NK-92 treated with Interleukin-12 subunit alpha and Interleukin-12 subunit beta, amount 100 ng/mL, for 24 hours (cell line): ENCODE data around the gene CYP4F22.
"Not testable (repeated sequence)": the region's sequence is repeated elsewhere in the genome, so short reads cannot be mapped to it uniquely, and the experiment has no call there.

Experiments used
- DNase-seq: peaks from one replicate; lab custom pipeline; 2025; lab: John Stamatoyannopoulos, UW

Gene CYP4F22

DNA sequence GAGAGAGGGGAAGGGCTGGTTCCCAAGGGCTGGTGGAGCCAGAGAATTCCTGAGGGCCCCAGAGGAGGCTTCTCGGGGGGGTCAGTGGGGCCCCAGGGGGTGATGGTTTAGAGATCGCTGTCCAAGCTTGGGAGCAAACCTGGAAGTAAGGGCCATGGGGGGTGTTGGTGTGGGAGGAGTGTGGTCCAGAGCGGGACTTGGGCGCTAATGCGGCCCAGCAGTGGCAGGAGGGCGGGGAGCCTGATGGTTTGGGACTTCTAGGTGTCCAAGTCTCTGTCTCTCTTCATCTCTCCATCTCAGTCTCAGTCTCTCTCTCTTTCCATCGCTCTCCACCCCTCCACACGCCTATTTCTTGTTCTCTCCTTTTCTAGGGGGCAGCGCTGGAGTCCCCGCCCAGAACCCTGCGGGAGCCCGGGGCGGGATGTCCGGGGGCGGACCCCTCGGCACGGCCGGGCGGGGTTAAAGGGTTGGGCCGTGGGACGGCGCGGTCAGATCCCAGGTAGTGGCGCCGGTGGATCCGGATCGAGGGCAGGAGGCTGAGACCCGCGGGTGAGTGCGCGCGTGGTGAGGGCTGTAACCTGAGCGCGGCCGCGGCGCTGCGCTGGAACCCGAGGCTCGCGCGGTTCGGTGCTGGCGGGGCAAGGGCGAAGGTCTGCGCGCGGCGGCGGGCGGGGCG is at the start of gene CYP4F22:
TSS of gene CYP4F22 (plus strand) at position 491 of the 676 bp plus-strand sequence. CDS start 16,812 bp downstream, outside the sequence.
- no peak for DNase-seq

DNA sequence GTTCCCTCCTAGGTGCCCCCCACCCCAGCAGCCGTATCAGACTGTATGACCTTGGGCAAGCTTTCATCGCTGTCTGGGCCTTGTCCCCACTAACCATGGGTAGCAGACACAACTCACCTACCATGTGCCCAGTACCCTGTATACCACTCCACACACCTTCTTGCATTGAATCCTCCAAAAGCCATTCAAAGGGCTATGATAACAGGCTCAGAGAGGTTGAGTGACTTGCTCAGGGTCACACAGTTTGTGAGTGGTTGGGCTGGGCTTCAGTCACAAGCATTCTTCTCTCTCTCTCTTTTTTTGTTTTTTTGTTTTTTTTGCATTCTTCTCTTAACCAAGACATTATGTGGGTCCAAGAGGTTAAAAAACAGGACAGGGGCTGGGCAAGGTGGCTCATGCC is 46.6 kb upstream of the CYP4F22 start:
- DNase-seq = no peak

DNA sequence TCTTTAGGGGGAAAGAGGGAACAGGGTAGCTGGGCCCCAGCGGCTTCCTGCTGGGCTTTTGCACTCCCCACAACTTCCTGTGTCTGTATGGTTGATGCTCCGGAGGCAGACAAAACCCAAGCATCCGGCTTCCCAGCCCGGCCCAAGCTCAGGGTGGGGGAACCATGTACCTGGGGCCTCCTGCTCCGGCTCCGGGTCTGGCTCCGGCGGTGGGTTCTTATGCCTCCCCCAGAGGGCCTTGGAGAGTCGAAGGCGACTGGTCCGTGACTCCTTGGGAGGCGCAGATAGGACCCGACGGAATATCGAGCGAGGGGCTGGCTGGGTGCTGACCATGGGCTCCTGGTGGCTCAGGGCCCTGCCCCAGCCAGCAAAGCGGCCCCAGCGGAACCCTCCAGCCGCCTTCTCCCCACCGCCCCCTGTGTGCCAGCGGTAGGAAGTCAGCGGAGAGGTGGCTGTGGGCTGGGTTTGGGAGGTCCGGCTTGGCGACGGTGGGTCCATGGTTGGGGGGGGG is 44.4 kb upstream of the CYP4F22 start:
- DNase-seq = peak; percentile 74

DNA sequence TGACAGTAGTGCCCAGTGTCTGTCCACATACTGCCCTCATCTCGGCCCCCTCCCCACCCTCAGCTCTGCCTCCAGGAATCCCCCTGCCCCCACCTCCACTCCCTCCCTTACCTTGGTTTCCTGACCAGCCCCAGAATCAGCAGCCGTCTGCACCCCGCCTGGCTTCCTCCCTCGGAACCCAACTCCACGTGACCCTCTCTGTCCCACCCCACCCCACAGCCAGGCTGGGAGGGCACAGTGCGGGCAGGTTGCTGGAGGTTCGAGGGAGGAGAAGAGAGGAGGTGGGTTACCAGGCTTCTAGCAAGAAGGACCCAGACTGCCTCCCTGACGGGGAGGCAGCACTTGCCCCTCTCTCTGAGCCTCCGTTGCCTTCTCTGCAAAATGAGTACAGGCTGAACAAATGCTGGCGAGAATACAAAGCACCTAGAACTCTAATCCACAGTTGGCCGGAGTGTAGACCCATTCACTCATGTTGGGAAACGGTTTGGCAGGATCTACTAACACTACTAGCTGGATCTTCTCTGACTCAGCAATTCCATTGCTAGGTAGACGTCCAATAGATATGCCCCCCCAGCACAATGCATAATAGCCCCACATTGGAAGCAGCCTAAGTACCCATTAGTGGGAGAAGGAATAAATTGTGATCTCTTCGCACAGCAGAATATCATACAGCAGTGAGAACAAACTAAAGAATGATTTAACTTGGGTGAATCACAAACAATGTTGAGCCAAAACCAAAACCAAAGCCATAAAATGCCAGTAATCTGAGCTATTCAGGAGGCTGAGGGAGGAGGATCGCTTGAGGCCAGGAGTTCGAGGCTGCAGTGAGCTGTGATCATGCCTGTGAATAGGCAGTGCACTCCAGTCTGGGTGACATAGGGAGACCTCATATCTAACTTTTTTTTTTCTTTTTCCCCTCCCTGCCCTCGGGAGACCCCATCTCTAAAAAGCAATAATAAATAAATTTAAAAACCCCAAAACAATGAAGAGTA is 43.6 kb upstream of the CYP4F22 start, which contains the start of gene RASAL3:
TSS of gene RASAL3 (minus strand) at position 151 of the 992 bp plus-strand sequence. CDS start 186 bp downstream, outside the sequence.
- peak; percentile 75 for DNase-seq

DNA sequence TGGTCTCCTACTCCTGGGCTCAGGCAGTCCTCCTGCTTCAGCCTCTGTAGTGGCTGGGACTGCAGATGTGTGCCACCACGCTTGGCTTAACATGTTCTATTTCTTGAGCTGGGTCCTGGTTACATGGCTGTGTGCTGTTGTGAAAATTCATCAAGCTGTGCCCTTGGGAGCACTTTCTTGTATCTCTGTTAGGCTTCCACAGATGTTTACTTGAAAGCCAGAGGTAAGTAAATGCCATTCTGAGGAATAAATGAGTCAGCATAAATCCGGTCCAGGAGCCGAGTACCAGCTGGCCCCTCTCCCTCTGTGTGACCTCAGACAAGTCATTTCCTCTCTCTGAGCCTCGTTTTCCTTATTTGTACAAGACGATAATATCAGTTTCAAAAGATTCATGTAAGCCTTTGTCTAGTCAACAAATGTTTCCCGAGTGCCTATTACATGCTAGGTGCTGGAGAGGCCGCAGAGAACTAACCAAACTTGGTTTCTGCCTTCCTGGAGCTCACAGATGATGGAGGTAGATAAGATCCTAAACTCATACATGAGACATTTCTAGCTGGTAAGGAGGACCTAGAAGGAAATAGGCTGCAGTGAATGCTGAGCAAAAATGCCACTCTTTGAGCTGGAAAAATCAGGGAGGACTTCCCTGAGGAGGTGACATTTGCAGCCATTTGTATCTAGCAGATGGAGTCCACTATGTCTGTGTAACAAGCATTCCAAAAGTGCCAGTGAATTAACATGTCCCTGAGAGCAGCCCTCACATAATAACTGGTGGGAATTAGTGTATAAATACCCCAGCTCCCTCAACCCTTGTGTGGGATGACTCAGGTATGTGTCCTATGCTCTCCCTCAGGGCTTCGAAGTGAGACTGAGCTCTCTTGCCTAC is 41.2 kb upstream of the CYP4F22 start:
- peak; percentile 41 for DNase-seq

DNA sequence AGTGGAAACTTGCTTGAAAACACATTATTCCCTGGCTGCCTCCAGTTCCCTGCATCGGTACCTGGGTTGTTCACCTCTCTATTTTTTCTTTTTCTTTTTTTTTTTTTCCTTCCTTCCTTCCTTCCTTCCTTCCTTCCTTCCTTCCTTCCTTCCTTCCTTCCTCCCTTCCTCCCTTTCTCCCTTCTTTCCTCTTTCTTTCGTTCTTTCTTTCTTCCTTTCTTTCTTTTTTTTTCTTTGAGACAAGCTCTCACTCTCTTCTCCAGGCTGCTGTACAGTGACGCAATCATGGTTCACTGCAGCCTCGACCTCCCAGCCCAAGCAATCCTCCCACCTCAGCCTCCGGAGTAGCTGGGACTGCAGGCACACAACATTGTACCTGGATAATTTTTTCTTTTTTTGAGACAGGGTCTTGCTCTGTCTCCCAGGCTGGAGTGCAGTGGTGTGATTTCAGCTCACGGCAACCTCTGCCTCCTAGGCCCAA is 40.6 kb upstream of the CYP4F22 start:
- DNase-seq = no peak

DNA sequence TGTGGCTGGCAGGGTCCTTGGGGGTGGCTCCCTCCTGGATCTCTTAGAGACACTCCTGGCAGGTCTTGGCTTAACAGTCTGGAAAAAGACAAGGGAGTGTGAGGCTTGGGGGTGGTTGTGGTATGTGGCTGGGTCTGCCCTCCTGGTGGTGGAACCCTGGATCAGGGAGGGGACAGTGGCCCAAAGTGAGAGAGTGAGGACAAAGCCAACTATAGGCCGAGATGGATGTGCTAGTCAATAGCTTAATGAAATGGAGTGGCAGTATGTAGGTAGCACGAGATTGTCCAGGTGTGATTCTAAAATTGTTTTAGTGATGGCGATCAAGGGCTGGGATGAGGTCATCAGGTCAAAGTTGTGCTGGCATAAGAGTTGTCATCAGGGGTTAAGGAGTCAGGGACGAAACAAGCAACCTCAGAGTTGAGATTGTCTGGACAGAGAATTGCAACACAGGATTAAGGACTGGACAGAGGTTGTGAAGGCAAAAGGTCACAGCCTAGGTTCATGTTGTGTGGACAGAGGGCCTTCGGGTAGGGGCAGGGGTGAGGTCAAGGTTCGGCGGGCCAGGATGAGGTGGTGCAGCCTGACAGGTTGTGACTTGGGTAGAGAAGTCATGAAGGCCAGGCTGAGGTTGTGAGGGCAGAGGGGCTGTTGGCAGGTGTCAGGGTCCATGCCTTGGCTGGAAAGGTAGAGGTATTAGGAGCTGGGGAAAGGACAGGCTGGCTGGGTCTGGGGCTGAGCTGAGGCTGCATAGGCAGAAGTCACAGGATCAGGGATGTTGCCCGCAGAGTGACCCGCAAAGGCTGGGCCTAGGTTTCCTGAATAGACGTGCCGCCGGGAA is 39.4 kb upstream of the CYP4F22 start:
- no peak for DNase-seq

DNA sequence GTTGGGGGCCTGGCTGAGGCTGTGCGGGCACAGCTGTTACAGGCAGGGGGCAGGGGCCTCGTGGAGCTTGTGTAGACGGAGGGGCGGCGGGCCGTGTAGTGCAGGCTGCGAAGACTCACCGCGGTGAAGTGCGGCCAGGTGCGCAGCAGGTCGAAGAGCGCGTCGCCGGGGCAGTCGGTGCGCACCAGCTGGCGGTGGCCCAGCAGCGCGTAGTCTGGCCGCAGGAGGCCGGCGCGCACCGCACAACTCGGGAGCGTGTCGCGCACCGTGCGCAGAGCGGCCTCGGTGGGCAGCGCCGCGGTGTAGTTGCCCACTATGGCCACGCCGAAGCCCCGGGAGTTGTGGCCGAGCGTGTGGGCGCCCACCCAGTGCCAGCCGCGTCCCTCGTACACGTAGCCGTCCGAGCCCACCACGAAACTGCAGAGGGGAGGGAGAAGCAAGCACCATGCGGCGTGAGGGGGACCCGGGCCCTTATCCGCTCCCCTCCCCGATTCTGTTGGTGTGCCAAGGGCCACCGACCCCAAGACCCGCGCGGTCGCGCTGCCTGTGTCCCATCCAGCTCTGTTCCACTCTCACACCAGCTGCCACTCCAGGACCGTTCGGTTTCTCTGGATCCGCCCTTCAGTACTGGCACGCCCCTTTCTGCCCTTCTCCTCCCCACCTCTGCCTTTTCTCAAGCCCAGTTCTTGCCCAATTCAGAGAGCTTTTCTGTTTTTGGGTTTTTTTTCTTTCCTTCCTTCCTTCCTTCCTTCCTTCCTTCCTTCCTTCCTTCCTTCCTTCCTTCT is 38.6 kb upstream of the CYP4F22 start:
- DNase-seq = no peak

DNA sequence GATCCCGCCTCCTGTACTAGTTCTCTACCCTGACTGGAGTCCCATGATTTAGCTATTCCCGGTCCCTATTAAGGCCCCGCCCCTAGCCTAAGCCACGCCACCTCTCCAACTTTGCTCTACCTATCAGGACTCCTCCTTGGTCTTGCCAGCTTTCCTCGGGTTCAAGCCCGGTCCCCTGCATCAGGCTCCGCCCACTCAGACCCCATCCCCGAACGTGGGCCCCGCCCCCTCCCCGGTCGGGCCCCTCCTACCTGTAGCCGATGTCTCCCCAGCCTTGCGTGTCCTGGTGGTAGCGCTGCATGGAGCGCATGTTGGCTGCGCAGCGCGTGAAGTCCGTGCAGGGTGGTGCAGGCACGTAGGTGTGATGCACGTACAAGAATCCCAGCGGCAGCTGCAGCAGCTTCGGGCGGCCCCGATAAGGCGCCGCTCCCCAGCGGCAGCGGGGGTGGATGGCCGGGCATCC is 36.7 kb upstream of the CYP4F22 start:
- DNase-seq = no peak

DNA sequence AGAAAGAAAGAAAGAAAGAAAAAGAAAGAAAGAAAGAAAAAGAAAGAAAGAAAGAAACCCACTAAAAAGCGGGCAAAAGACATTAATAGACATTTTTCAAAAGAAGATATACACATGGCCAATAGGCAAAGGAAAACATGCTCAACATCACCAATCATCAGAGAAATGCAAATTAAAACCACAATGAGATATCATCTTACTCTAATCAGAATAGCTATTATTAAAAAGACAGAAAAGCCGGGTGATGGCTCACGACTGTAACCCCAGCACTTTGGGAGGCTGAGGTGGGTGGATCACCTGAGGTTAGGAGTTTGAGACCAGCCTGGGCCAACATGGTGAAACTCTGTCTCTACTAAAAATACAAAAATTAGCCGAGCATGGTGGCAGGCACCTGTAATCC is 34.5 kb upstream of the CYP4F22 start:
- not testable (repeated sequence) for DNase-seq

DNA sequence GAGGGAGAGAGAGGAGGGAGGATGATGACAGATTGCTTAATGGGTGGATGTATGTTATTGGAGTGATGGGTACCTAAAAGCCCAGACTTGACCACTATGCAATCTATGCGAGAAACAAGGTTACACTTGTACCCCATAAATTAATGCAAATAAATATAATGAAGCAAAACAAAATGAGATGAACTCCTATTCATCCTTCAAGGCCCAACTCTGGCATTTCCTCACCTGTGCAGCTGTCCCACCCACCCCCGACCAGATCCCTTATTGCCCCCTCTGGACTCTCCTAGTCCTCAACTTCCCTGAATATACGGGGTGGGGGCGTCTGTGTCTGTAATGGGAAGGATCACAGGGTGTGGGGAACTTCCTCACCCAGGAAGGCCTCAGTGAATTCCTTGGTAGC is 33.2 kb upstream of the CYP4F22 start:
- no peak for DNase-seq

DNA sequence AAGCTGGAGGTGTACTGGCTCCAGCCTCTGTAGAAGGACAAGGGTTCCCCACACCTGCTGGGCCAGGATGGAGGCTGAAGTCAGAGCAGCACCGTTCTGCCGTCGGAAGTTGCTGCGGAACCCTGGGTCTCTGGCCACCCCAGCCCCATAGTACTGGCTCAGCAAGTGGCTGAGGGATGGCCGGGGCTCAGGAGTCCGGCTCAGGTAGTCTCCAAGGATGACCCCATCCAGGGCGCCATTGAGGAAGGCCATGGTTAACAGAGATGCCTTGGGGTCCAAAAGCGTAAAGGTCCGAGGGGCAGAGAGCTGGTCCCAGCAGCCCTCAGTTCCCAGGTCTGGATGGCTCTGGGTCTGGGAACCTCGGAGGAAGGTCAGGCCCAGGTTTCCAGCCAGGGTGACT is 32.7 kb upstream of the CYP4F22 start:
- no peak for DNase-seq

DNA sequence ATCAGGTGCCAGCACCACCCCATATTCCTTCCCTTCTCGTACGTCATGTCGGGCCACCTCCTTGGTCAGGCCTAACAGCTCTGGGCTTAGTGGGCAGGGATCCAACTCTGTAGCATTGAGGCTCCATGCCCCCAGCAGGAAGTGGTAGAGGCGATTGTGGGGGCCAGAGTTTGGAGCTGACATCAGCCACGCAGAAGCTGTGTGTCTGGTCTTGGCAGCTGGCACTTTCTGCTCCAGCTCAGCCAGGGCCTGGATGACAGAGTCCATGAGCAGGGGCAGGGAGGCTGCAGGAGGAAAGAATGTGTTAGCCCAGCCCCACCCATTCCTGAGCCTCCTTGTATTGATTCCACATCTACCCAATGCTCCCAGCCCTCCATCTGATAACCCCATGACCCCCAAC is 32.0 kb upstream of the CYP4F22 start:
- no peak for DNase-seq

DNA sequence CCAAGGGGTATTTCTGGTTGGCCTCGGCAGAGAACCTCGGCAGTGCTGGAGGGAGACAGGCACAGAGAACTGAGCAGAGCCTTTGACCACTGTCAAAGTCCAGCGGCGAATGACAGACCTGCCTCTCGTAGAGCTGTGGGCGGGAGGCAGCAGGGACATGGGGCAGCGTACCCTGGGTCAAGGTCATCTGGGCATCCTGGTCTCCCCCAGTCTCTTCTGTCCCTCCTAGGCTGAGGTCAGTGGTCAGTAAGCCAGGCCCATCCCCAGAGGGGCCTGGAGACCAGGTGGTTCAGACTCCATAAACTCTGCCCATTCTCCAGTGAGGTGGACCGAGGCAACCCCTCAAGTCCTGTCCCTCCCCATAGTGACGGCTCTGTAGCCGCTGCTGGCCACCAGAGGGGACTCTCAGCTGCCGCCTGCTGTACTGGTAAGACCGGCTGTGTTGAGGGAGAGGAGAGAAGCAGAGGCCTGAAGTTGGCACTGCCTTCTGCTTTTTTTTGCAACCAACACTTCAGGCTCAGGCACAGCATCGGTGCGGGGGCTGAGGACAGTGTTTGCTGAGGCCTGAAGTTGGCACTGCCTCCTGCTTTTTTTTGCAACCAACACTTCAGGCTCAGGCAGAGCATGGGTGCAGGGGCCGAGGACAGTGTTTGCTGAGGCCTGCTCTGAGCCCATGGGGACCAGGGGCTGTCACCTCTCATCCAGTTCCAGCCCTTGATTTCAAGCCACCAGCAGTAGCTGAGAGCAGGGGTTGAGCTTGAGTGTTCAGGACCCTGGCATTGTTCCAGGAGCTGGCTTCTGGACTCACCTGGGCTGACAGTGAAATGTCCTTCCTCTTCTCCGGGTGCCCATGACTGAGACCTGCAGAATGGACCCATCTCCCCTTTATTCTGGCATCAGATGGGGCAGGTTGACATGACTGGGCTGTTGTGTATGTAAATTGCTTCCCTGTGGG is 28.7 kb upstream of the CYP4F22 start, which contains the start of gene PGLYRP2:
TSS of gene PGLYRP2 (minus strand) at position 111 of the 955 bp plus-strand sequence. CDS start 130 bp downstream, outside the sequence.
- no peak for DNase-seq

DNA sequence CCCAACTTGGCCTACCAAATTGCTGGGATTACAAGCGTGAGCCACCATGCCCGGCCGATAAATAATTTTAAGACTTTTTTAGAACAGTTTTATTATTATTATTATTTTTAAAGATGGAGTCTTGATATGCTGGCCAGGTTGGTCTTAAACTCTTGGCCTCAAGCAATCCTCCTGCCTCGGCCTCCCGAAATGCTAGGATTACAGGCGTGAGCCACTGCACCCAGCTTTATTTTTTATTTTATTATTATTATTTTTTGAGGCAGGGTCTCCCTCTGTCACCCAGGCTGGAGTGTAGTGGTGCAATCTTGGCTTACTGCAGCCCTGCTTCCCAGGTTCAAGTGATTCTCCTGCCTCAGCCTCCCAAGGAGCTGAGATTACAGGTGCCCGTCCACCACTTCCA is 27.3 kb upstream of the CYP4F22 start:
- DNase-seq = not testable (repeated sequence)

DNA sequence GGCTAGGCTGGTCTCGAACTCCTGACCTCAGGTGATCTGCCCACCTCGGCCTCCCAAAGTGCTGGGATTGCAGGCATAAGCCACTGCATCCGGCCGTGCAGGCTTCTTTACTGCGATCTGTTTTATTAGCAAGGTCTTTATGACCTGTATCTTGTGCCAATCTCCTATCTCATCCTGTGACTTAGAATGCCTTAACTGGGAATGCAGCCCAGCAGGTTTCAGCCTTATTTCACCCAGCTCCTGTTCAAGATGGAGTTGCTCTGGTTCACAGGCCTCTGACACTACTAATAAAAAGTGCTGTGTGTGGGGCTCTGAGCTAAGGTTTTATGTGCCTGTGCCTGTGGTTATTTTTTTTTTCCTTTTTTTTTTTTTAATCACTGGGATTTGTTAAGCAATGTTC is 22.6 kb upstream of the CYP4F22 start:
- not testable (repeated sequence) for DNase-seq

DNA sequence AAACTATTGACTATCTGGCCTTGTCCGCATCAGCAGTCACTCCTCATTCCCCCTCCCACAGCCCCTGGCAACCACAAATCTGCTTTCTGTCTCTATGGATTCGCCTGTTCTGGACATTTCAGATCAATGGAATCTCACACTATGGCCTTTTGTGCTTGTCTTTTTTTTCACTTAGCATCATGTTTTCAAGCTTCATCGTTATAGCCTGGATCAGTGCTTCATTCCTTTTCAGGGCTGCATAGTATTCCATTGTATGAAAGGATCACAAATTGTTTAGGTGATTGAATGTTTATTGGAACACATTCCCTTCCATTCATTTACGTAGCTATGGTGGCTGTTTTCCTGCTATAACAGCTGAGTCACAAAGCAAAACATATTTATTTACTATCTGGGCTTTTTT is 21.3 kb upstream of the CYP4F22 start:
- DNase-seq = no peak

DNA sequence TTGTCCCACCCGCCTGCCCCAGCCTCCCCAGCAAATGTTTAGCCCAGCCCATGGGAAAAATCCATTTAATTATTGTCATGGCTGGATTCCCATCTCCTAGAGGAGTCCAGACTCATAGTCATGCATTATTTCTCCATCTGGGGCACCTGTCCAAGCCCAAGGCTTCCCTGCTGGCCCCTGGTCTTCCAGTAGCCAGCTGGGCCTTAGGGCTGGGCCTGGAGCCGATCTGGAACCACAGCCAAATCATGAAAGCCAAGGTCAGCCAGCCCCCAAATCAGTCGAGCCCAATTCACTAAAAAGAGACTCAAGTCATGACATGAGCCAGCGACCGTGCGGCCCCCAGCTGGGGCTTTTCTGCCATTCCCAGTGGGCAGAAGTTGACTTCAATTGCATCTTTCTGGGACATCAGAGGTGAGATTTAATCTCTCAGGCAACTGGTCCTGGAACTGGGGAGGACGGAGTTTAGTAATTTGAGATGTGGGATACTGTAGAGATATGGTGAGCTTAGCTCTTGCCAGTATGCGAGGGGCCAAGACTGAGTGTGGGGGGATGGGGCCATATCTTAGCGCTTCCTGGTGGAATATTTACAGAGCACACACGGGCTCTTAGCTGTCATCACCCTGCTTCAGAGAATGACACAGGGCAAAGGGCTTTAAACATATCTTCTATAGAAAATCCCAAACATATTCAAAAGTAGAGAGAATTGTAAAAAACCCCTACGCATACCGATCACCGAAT is 19.7 kb upstream of the CYP4F22 start:
- no peak for DNase-seq
